LNCAP (cell line): ENCODE measurements around the gene PHACTR1.

Source experiments
- TF ChIP-seq, protein P1 (sequence below): fragments of 450-650 bp; IDR thresholded peaks from 2 replicates; pipeline ENCODE4 v1.5.1; 2017; ENCODE audit warnings: mild to moderate bottlenecking

The PHACTR1 gene

DNA sequence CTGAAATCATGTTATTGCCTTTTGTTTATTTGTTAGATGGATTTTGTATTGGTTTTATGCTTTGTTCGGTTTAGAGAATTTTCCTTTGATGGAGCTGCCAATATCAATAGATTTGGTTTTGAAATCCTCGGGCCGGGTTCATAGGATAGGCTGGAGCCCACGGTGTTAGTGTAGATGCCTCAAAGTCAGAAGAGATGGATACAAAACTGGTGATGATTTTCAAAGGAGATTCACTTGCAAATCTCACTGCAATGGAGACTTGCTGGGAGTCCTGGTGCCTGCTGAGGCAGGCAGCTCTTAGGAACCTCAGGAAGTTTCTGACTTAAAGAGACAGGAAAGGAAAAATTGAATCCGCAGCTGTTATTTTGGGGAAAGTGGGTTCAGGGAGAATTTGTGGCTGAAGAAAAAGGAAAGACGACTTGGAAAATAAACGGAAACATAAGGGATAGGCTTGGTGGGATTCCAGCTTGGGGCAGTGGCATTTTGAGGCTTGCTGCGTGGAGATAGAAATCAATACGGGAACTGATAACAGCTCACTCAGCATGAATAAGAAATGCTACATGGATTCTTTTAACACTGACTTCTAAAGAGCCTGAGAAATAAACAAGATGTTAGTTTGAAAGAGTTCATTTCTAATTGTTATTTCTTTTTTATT, 241.6 kb downstream of the PHACTR1 start:
- TF ChIP-seq, protein P1, sequence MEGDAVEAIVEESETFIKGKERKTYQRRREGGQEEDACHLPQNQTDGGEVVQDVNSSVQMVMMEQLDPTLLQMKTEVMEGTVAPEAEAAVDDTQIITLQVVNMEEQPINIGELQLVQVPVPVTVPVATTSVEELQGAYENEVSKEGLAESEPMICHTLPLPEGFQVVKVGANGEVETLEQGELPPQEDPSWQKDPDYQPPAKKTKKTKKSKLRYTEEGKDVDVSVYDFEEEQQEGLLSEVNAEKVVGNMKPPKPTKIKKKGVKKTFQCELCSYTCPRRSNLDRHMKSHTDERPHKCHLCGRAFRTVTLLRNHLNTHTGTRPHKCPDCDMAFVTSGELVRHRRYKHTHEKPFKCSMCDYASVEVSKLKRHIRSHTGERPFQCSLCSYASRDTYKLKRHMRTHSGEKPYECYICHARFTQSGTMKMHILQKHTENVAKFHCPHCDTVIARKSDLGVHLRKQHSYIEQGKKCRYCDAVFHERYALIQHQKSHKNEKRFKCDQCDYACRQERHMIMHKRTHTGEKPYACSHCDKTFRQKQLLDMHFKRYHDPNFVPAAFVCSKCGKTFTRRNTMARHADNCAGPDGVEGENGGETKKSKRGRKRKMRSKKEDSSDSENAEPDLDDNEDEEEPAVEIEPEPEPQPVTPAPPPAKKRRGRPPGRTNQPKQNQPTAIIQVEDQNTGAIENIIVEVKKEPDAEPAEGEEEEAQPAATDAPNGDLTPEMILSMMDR = no peak

DNA sequence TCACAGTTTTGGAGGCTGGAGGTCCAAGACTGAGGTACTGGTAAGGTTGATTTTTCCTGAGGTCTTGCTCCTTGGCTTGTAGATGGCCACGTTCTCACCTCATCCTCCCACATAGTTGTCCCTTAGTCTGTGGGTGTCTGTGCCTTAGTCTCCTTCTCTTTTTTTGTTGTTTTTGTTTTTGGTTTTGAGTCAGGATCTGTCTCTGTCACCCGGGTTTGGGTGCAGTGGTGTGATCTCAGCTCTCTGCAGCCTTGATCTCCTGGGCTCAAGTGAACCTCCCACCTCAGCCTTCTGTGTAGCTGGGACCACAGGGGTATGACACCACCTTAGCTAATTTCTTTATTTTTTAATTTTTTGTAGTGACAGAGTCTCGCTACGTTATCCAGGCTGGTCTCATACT, 245.2 kb downstream of the PHACTR1 start:
- TF ChIP-seq, protein P1 = no peak

DNA sequence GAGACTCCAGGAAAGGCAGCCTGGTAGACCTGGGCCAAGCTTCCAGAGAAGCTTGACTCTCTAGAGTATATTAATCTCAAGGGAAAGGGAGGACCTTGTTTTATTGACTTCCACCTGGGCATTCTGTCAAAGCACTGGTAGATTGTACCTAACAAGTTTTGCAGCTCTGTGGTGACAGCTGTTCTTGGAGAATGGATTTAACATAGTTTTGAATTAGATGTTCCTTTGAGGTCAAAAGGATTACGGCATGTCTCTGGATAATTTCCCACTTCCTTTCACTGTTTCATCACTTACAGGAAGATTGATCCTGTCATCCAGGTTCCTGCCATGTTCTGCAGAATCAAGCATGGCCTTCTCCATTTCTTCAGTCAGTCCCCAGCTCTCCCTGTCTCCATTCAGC, 246.0 kb downstream of the PHACTR1 start:
- TF ChIP-seq, protein P1 = no peak

DNA sequence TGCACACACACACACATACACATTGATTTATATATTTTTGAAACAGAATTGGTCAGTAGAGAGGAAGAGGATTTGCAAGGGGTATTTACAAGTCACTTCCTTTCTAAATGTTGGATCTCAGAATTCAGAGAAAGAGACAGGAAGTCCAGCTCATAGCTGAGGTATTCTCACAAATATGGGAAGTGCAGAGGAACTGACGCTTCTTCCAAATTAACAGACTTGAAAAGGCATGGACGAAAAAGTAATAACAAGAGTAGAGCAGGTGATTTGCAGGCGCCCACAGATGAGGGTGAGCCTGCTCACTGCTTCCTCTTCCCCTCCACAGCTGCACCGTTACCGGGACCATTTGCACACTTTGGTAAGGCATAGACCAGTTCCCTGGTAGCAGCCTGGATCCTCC, 246.4 kb downstream of the PHACTR1 start:
- TF ChIP-seq, protein P1 = no peak

DNA sequence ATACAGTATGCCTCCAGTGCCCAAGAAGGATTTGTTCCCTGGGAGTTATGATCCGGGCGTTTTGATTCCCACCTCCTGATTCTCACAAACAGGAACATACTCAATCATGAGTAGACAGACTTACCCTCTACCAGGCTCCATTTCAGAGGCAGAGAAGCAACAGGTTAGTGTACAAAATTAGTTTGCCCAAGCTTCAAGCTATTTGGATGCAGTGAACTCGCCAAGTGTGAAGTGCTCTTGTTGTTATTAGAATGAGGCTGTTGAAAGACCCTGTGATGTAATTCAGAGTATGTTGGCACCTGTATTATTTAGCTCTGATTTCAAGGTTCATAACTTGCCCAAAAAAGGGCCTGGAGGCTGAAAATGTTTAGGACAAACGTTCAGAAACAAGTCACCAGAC, 247.0 kb downstream of the PHACTR1 start:
- TF ChIP-seq, protein P1 = no peak

DNA sequence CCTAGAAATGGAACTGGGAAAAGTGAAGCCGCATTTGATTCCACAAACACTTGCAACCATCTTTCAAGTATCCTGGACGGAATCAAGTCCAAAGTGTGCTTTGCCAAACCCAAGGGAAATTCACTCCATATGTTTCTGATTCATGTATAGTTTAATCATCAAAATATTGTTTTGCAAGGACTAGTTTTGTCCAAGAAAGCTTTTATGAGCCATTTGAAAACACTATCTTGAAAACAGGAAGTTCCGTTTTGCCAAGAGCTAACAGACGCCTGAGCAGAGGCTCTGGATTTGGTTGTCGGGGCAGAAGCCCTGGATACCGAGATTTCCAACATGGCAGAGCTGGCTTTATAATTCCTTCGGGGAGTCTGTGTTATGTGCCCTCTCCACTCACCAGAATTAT, 251.1 kb downstream of the PHACTR1 start:
- TF ChIP-seq, protein P1 = no peak

DNA sequence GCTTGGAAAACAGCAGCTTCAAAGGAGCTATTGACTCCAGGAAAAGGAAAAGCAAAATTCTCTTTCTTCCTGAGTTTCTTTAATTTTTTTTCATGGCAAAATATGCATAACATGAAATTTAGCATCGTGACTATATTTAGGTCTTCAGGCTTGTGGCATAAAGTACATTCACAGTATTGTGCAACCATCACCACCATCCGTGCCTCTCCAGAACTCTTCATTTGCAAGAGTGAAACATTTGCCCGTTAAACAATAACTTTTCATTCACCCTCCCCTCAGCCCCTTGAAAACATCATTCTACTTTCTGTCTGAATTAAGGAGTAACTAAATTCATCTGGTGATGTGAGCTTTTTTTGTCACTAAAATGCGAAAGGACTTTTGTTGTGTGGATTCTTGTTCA, 251.7 kb downstream of the PHACTR1 start:
- TF ChIP-seq, protein P1 = no peak
